ENCODE measurements around the gene RNASET2.
"Not testable (repeated sequence)": the region's sequence is repeated elsewhere in the genome, so short reads cannot be mapped to it uniquely, and the experiment has no call there.

RNASET2 gene

GRCh38 chr6:166900130-166900708 lies 56.1 kb downstream of the RNASET2 start:
- DNase-seq = no peak

GRCh38 chr6:166898910-166899309 lies 57.4 kb downstream of the RNASET2 start:
- no peak for DNase-seq

GRCh38 chr6:166894614-166895013 lies 61.7 kb downstream of the RNASET2 start:
- not testable (repeated sequence) for DNase-seq

GRCh38 chr6:166892472-166892871 lies 63.9 kb downstream of the RNASET2 start:
- not testable (repeated sequence) for DNase-seq

- DNase-seq = not testable (repeated sequence)
These were observed 69.6 kb downstream of the RNASET2 start for GRCh38 chr6:166886773-166887172.

- not testable (repeated sequence) for DNase-seq
These were observed 71.4 kb downstream of the RNASET2 start for GRCh38 chr6:166884958-166885357.

- no peak for DNase-seq
These were observed 76.8 kb downstream of the RNASET2 start for GRCh38 chr6:166879594-166879993.
